Measurements from ENCODE around the gene FGFR1OP2.

The FGFR1OP2 gene

DNA sequence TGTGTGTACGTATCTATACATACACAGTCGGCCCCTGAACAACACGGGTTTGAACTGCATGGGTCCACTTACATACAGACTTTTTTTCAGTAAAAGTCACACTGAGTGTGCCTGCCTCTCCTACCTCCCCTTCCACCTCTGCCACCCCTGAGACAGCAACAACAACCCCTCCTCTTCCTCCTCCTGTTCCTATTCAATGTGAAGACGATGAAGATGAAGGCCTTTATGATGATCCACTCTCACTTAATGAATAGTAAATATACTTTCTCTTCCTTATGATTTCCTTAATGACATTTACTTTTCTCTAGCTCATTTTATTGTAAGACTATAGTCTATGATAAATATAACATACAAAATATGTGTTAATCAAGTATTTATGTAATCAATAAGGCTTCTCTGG is 50.4 kb downstream of the FGFR1OP2 start:
- DNase-seq (ENCODE audit: extremely low read depth, low read depth), result no peak
- TF ChIP-seq, protein P1, sequence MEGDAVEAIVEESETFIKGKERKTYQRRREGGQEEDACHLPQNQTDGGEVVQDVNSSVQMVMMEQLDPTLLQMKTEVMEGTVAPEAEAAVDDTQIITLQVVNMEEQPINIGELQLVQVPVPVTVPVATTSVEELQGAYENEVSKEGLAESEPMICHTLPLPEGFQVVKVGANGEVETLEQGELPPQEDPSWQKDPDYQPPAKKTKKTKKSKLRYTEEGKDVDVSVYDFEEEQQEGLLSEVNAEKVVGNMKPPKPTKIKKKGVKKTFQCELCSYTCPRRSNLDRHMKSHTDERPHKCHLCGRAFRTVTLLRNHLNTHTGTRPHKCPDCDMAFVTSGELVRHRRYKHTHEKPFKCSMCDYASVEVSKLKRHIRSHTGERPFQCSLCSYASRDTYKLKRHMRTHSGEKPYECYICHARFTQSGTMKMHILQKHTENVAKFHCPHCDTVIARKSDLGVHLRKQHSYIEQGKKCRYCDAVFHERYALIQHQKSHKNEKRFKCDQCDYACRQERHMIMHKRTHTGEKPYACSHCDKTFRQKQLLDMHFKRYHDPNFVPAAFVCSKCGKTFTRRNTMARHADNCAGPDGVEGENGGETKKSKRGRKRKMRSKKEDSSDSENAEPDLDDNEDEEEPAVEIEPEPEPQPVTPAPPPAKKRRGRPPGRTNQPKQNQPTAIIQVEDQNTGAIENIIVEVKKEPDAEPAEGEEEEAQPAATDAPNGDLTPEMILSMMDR (IDR thresholded peaks at IDR 0.05; ENCODE audit: low read depth, low read length), result no peak

- no peak for DNase-seq (ENCODE audit: extremely low read depth, low read depth)
- TF ChIP-seq, protein P1 (IDR thresholded peaks at IDR 0.05; ENCODE audit: low read depth, low read length), result no peak
Measured at GRCh38 chr12:26989873-26990272, 51.6 kb downstream of the FGFR1OP2 start.

GRCh38 chr12:26991826-26992225 is 53.6 kb downstream of the FGFR1OP2 start:
- TF ChIP-seq, protein P1 (IDR thresholded peaks at IDR 0.05; ENCODE audit: low read depth, low read length), result no peak
- DNase-seq (ENCODE audit: extremely low read depth, low read depth), result no peak

DNA sequence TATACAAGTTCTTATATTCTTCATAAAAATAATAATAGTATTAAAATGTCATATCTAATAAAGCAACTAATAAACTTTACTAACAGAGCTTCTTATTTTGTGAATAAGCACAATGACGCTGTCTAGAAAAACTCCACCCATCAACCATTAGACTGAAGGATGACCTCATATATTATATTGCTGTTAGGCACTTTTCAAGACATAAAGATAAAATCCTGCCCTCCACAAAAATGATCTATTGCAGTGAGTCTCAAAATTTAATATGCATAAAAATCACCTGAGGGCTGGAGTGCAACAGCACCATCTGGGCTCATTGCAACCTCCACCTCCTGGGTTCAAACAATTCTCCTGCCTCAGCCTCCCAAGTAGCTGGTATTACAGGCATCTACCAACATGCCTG is 55.8 kb downstream of the FGFR1OP2 start:
- no peak for DNase-seq (ENCODE audit: extremely low read depth, low read depth)
- TF ChIP-seq, protein P1 (IDR thresholded peaks at IDR 0.05; ENCODE audit: low read depth, low read length), result no peak

DNA sequence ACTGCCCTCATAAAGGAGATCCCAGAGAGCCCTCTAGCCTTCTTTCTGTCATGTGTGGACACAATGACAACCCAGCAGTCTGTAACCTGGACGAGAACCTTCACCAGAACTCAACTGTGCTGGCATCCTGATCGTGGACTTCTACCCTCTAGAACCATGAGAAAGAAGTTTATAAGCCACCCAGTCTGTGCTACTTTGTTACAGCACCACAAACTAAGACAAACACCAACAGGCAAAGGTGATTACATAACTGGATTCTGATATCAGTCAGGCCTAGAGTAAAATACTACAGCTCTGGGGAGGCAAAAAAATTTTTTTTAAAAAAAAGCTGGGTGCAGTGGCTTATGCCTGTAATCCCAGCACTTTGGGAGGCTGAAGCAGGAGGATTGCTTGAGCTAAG is 57.4 kb downstream of the FGFR1OP2 start:
- DNase-seq (ENCODE audit: extremely low read depth, low read depth), result no peak
- TF ChIP-seq, protein P1 (IDR thresholded peaks at IDR 0.05; ENCODE audit: low read depth, low read length), result no peak

DNA sequence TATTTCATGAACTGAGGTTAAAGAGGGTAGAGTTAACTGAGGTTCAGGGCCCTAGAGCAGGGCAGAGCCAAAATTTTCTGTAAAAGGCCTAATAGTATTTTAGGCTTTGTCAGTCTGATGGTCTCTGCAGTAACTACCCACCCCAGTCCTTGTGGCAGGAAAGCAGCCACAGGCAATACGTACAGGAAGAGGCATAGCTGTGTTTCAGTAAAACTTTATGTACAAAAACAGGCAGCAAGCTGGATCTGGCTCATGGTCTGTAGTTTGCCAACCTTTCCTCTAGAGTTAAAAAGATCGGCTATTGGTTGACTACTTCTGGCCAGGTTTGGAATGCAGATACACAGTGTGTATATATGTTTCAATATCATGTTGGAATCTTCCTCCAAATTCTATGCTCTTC is 58.7 kb downstream of the FGFR1OP2 start:
- TF ChIP-seq, protein P1 (IDR thresholded peaks at IDR 0.05; ENCODE audit: low read depth, low read length), result no peak
- no peak for DNase-seq (ENCODE audit: extremely low read depth, low read depth)

- TF ChIP-seq, protein P1 (IDR thresholded peaks at IDR 0.05; ENCODE audit: low read depth, low read length), result no peak
- no peak for DNase-seq (ENCODE audit: extremely low read depth, low read depth)
Measured at GRCh38 chr12:27000961-27001360, 62.7 kb downstream of the FGFR1OP2 start.

Data from AG09319 (cell line).